ENCODE results near the gene CASKIN2. TPM values are rescaled to one million over a fixed set of nuclear protein-coding genes. Genes with fewer than 3 reads are reported as not detected.

The CASKIN2 gene
- total RNA-seq, result 1 to 10 TPM; 7.7 to 8.9 TPM

GRCh38 chr17:75515496-75516254 is at the start of gene CASKIN2:
TSS of gene CASKIN2 (minus strand) at chr17:75515537. CDS start at chr17:75513804, 1,733 bp downstream.

GRCh38 chr17:75524970-75525805 is 9.9 kb upstream of the CASKIN2 start, which contains the start of gene LLGL2:
TSS of gene LLGL2 (plus strand) at chr17:75525697. CDS start at chr17:75543427, 17,730 bp downstream.

GRCh38 chr17:75516255-75516618 is 900 bp upstream of the CASKIN2 start, which contains the start of gene TSEN54:
TSS of gene TSEN54 (plus strand) at chr17:75516528. CDS start at chr17:75516561, 33 bp downstream.

GRCh38 chr17:75456417-75457046 is 58.8 kb downstream of the CASKIN2 start, which contains the start of gene TMEM94:
TSS of gene TMEM94 (plus strand) at chr17:75456635. CDS start at chr17:75471906, 15,271 bp downstream.

Other genes with a start within 250 kb of the CASKIN2 start
- gene MIF4GD, start 244.3 kb downstream of the CASKIN2 start, total RNA-seq, result 10 to 100 TPM in 1 of 2 donors, 1 to 10 TPM in 1; 4.7 to 10.7 TPM
- 10 to 100 TPM in 1 of 2 donors, 1 to 10 TPM in 1; 4.5 to 11.0 TPM for gene SLC25A19, start 226.1 kb downstream of the CASKIN2 start, total RNA-seq
- 10 to 100 TPM; 70.5 to 91.6 TPM for gene GRB2, start 109.9 kb downstream of the CASKIN2 start, total RNA-seq
- gene TMEM94, start 58.9 kb downstream of the CASKIN2 start, total RNA-seq, result 10 to 100 TPM; 33.0 to 58.5 TPM
- 10 to 100 TPM; 11.0 to 15.0 TPM for gene TSEN54, start 991 bp upstream of the CASKIN2 start, total RNA-seq
- 1 to 10 TPM in 1 of 2 donors, under 1 TPM in 1; 0.69 to 2.0 TPM for gene LLGL2, start 10.2 kb upstream of the CASKIN2 start, total RNA-seq
- gene MYO15B, start 72.3 kb upstream of the CASKIN2 start, total RNA-seq, result 1 to 10 TPM; 1.4 to 3.7 TPM
- under 1 TPM; 0.33 to 0.34 TPM for gene SMIM5, start 117.9 kb upstream of the CASKIN2 start, total RNA-seq
- gene RECQL5, start 151.6 kb upstream of the CASKIN2 start, total RNA-seq, result 10 to 100 TPM; 22.4 to 24.3 TPM
- gene SAP30BP, start 151.8 kb upstream of the CASKIN2 start, total RNA-seq, result 10 to 100 TPM; 52.7 to 73.6 TPM
- under 1 TPM; under 0.01 to 0.69 TPM for gene ITGB4, start 205.9 kb upstream of the CASKIN2 start, total RNA-seq
- 10 to 100 TPM; 48.9 to 77.9 TPM for gene GALK1, start 249.7 kb upstream of the CASKIN2 start, total RNA-seq